CD14-positive monocyte (primary cell): ENCODE measurements around the gene TMEM87B. TPM values are rescaled to one million over a fixed set of nuclear protein-coding genes. Genes with fewer than 3 reads are reported as not detected.

Experiments
- DNase-seq, 3 donors: peaks; one replicate each; pipeline ENCODE4 v3.0.0-alpha.2; 2011 to 2022
- H2AFZ ChIP-seq: 2 replicates; pipeline ENCODE4 v1.6.0; 2012; ENCODE audit warnings: mild to moderate bottlenecking, low read depth, low read length, inconsistent platforms; ENCODE audit not compliant: insufficient read depth, poor library complexity, severe bottlenecking
- H3K27ac ChIP-seq, 2 donors: 1 replicate in 1 of 2; 2 replicates in 1 of 2; pipeline ENCODE4 v1.5.1; 2012 to 2013; ENCODE audit warnings: low read length in 2 of 2, control low read depth in 1 of 2, inconsistent platforms in 1 of 2, low read depth in 1 of 2, mild to moderate bottlenecking in 1 of 2
- H3K27me3 ChIP-seq, 2 donors: one replicate each; pipeline versions ENCODE4 v1.6.0 to v1.6.1; 2011 to 2013; ENCODE audit warnings: low read length in 2 of 2; ENCODE audit not compliant: control insufficient read depth in 2 of 2, insufficient read depth in 2 of 2
- H3K36me3 ChIP-seq, 2 donors: replicated peaks in 1 of 2; 1 replicate in 1 of 2; 2 replicates in 1 of 2; pipeline versions ENCODE4 v1.5.1 to v1.6.1; 2012 to 2013; ENCODE audit warnings: low read length in 2 of 2, control low read depth in 1 of 2, inconsistent platforms in 1 of 2, mild to moderate bottlenecking in 1 of 2; ENCODE audit not compliant: insufficient read depth in 2 of 2, control insufficient read depth in 1 of 2
- H3K4me1 ChIP-seq, 2 donors: 1 replicate in 1 of 2; 2 replicates in 1 of 2; pipeline versions ENCODE4 v1.5.1 to v1.6.1; 2012 to 2013; ENCODE audit warnings: low read length in 2 of 2, control low read depth in 1 of 2, inconsistent platforms in 1 of 2, mild to moderate bottlenecking in 1 of 2, moderate library complexity in 1 of 2; ENCODE audit not compliant: insufficient read depth in 2 of 2, control insufficient read depth in 1 of 2
- H3K4me2 ChIP-seq: replicated peaks from 2 replicates; pipeline ENCODE3; 2012; ENCODE audit warnings: low read length, moderate library complexity, mild to moderate bottlenecking; ENCODE audit not compliant: poor library complexity, severe bottlenecking; ENCODE audit errors: extremely low read depth
- H3K4me3 ChIP-seq, 3 experiments: fragments of 200-600 bp in 1 of 3; sonication (generic) in 1 of 3; replicated peaks in 1 of 3; 1 replicate in 2 of 3; 2 replicates in 1 of 3; pipeline ENCODE4 v1.5.1; 2011 to 2013; ENCODE audit warnings: low read length in 3 of 3, mild to moderate bottlenecking in 3 of 3, control low read depth in 2 of 3, low read depth in 2 of 3, inconsistent platforms in 1 of 3, moderate library complexity in 1 of 3
- H3K79me2 ChIP-seq: 2 replicates; pipeline ENCODE4 v1.6.0; 2012; ENCODE audit warnings: mild to moderate bottlenecking, control low read depth, inconsistent platforms, low read length, moderate library complexity; ENCODE audit not compliant: insufficient read depth
- H3K9ac ChIP-seq: 2 replicates; pipeline ENCODE4 v1.6.0; 2017; ENCODE audit warnings: low read length, mild to moderate bottlenecking; ENCODE audit not compliant: insufficient read depth, poor library complexity, severe bottlenecking
- H3K9me3 ChIP-seq, 2 donors: replicated peaks in 1 of 2; 1 replicate in 1 of 2; 2 replicates in 1 of 2; pipeline versions ENCODE4 v1.5.1 to v1.6.1; 2012 to 2013; ENCODE audit warnings: low read length in 2 of 2, control low read depth in 1 of 2; ENCODE audit not compliant: control insufficient read depth in 1 of 2, insufficient read depth in 1 of 2
- H4K20me1 ChIP-seq: 2 replicates; pipeline ENCODE4 v1.6.0; 2012; ENCODE audit warnings: mild to moderate bottlenecking, low read length, control low read depth, moderate library complexity; ENCODE audit not compliant: insufficient read depth
- H3K27ac Mint-ChIP-seq, 7 donors: one replicate each; pipeline ENCODE4 v1.8.0; 2020; ENCODE audit warnings: mild to moderate bottlenecking in 7 of 7, mixed read lengths in 7 of 7, moderate library complexity in 6 of 7, inconsistent platforms in 2 of 7
- H3K27me3 Mint-ChIP-seq, 3 donors: one replicate each; pipeline ENCODE4 v1.8.0; 2021 to 2022; ENCODE audit warnings: low read depth in 3 of 3, mild to moderate bottlenecking in 3 of 3, mixed read lengths in 3 of 3, moderate library complexity in 3 of 3, inconsistent platforms in 1 of 3
- H3K36me3 Mint-ChIP-seq, 2 donors: one replicate each; pipeline ENCODE4 v1.8.0; 2020; ENCODE audit warnings: mixed read lengths in 2 of 2, inconsistent platforms in 1 of 2, mild to moderate bottlenecking in 1 of 2
- H3K4me1 Mint-ChIP-seq: one replicate; pipeline ENCODE4 v1.8.0; 2020; ENCODE audit warnings: mild to moderate bottlenecking, mixed read lengths
- H3K4me3 Mint-ChIP-seq, 2 donors: one replicate each; pipeline ENCODE4 v1.8.0; 2020; ENCODE audit warnings: mild to moderate bottlenecking in 2 of 2, mixed read lengths in 2 of 2, moderate library complexity in 1 of 2
- H3K9me3 Mint-ChIP-seq, 7 donors: one replicate each; pipeline ENCODE4 v1.8.0; 2020 to 2022; ENCODE audit warnings: mixed read lengths in 7 of 7, mild to moderate bottlenecking in 6 of 7, moderate library complexity in 6 of 7, inconsistent platforms in 2 of 7
- WGBS: methylation state at CpG from one replicate; pipeline ENCODE4 v1.1.5; 2013; ENCODE audit warnings: missing lambda C conversion rate; ENCODE audit not compliant: insufficient coverage; 5-methylcytosine and 5-hydroxymethylcytosine counted together
- intact Hi-C, 2 donors: fragments of 100-400 bp; cut with micrococcal nuclease; formaldehyde crosslinking; loops; one replicate each; pipeline versions ENCODE4 v1.15.0 to v1.15.1; 2023
- polyA plus RNA-seq, 3 donors: library from polyadenylated mRNA; depleted of rRNA in 1 of 3; unstranded in 2 of 3; stranded (reverse) in 1 of 3; fragments of 300-500 nt in 2 of 3; fragments of >200 nt in 1 of 3; fragmentation: Illumina TruSeq in 2 of 3; gene quantifications; 1 replicate in 2 of 3; 2 replicates in 1 of 3; pipeline ENCODE4 v1.2.3, GENCODE V29; 2012 to 2021
- TF ChIP-seq, protein P1 (sequence below): fragments of 200-600 bp; IDR thresholded peaks from one replicate; pipeline ENCODE4 v1.8.0; 2022; ENCODE audit warnings: antibody characterized with exemption, mild to moderate bottlenecking

The TMEM87B gene
- polyA plus RNA-seq, 3 donors = 9.1 to 13.4 (median 11.4) TPM

DNA sequence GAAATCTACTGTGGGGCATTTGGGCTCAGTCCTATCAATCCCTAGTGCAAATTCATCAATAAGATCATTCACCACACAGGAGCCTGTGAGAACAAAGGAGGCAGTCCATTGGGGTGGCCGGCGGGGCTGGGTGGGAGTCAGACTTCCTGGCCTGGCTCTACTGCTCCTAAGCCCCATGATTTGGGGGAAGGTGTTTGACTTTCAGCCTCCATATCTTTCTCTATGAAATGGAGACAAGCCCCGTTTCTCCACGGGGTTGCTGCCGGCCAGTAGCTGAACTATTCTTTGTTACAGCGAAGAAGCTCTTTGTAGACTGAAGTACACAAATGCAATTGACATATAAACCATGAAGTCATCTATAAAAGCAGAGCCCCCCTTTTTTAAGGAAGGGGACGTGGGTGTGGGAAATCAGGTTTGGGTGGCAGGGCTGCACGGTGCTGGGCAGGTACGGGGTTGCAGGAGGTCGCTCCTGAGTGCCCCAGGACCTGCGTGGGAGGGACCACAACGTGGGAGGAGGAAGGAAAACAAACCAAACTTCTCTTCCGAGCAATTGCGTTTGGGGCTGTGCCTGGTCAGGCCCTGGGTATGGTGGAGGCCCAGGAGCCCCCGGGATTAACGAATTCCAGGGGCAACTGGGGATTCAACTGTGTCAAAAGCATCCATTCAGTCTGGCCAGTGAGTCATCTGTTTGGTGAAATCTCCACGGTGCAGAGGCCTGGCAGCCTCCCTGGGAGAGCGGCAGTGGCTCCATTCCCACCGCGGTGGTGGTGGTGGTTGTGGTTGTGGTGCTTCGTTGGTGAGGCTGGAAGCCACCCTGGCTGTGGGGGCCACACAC is 101.3 kb downstream of the TMEM87B start:
- peak overlapping the region in 1 of 7 donors; percentile 49 for H3K27ac Mint-ChIP-seq
- H4K20me1 ChIP-seq = no peaks in the 10 kb centered on the region
- intact Hi-C loops = no loop called here
- 53% methylated on average over 11 of the region's 21 CpGs for WGBS
- H3K4me3 ChIP-seq = no peak overlapping the region
- H3K9me3 Mint-ChIP-seq = peaks cover 0 to 11% (median 5%) of the 10 kb centered on the region in 7 donors
- no peak overlapping the region for H3K27ac ChIP-seq
- H3K9ac ChIP-seq = no peak overlapping the region
- TF ChIP-seq, protein P1, sequence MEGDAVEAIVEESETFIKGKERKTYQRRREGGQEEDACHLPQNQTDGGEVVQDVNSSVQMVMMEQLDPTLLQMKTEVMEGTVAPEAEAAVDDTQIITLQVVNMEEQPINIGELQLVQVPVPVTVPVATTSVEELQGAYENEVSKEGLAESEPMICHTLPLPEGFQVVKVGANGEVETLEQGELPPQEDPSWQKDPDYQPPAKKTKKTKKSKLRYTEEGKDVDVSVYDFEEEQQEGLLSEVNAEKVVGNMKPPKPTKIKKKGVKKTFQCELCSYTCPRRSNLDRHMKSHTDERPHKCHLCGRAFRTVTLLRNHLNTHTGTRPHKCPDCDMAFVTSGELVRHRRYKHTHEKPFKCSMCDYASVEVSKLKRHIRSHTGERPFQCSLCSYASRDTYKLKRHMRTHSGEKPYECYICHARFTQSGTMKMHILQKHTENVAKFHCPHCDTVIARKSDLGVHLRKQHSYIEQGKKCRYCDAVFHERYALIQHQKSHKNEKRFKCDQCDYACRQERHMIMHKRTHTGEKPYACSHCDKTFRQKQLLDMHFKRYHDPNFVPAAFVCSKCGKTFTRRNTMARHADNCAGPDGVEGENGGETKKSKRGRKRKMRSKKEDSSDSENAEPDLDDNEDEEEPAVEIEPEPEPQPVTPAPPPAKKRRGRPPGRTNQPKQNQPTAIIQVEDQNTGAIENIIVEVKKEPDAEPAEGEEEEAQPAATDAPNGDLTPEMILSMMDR = no peak
- no peaks in the 10 kb centered on the region for H3K36me3 Mint-ChIP-seq
- DNase-seq = no peak
- peaks cover 0 to 5% (median 2%) of the 10 kb centered on the region in 3 donors for H3K27me3 Mint-ChIP-seq
- H3K79me2 ChIP-seq = no peaks in the 10 kb centered on the region
- no peaks in the 10 kb centered on the region for H3K27me3 ChIP-seq
- H3K4me2 ChIP-seq = no peak overlapping the region
- H2AFZ ChIP-seq = peak overlapping the region; percentile 85
- H3K4me3 Mint-ChIP-seq = peak overlapping the region; percentile 63 to 84
- no peaks in the 10 kb centered on the region for H3K36me3 ChIP-seq
- peaks cover 0 to 3% of the 10 kb centered on the region in 2 donors for H3K9me3 ChIP-seq
- H3K4me1 ChIP-seq = peaks cover 8 to 10% of the 10 kb centered on the region in 2 donors
- H3K4me1 Mint-ChIP-seq = peaks cover 15% of the 10 kb centered on the region

GRCh38 chr2:112157472-112157871 is 102.4 kb downstream of the TMEM87B start:
- peaks cover 0 to 11% (median 5%) of the 10 kb centered on the region in 7 donors for H3K9me3 Mint-ChIP-seq
- TF ChIP-seq, protein P1 = no peak

More at GRCh38 chr2:112157472-112157871, 102.4 kb downstream of the TMEM87B start:
- no peak overlapping the region for H2AFZ ChIP-seq
- no peak overlapping the region for H3K4me3 Mint-ChIP-seq
- WGBS = 100% methylated on average over 1 of the region's 3 CpGs
- H3K27me3 Mint-ChIP-seq = peaks cover 0 to 5% (median 2%) of the 10 kb centered on the region in 3 donors
- H3K9me3 ChIP-seq = peaks cover 0 to 3% of the 10 kb centered on the region in 2 donors
- no peak overlapping the region for H3K27ac ChIP-seq
- H3K4me2 ChIP-seq = no peak overlapping the region
- peaks cover 15% of the 10 kb centered on the region for H3K4me1 Mint-ChIP-seq
- no peak overlapping the region for H3K27ac Mint-ChIP-seq
- no peaks in the 10 kb centered on the region for H3K36me3 ChIP-seq
- H4K20me1 ChIP-seq = no peaks in the 10 kb centered on the region
- intact Hi-C loops = no loop called here
- H3K36me3 Mint-ChIP-seq = no peaks in the 10 kb centered on the region
- H3K9ac ChIP-seq = no peak overlapping the region
- H3K79me2 ChIP-seq = no peaks in the 10 kb centered on the region
- H3K4me3 ChIP-seq = no peak overlapping the region
- H3K4me1 ChIP-seq = peaks cover 8 to 10% of the 10 kb centered on the region in 2 donors
- DNase-seq = no peak
- no peaks in the 10 kb centered on the region for H3K27me3 ChIP-seq
